H1 (cell line): ENCODE data around the gene STAT1. TPM values are rescaled to one million over a fixed set of nuclear protein-coding genes. Genes with fewer than 3 reads are reported as not detected.

Experiments used
- CTCF ChIA-PET: fragments of 300-600 bp; sonication (Branson Sonifier 250); formaldehyde crosslinking; loops from one replicate; lab custom pipeline; 2021; ENCODE audit not compliant: partially characterized antibody; lab: Charles Lee
- POLR2A ChIA-PET: fragments of 300-600 bp; sonication (Branson Sonifier 250); formaldehyde crosslinking; loops from one replicate; lab custom pipeline; 2021; ENCODE audit warnings: inconsistent platforms; ENCODE audit not compliant: partially characterized antibody; lab: Charles Lee
- DNase-seq, 2 experiments: peaks; one replicate each; pipeline versions ENCODE4 v3.0.0 to v3.0.0-alpha.2; 2010 to 2022; ENCODE audit warnings: low spot score in 2 of 2, low read depth in 1 of 2, mixed read lengths in 1 of 2
- FAIRE-seq: peaks from 2 replicates; lab custom pipeline; 2011; peaks lifted over from hg19 to GRCh38; lab: Jason Lieb, UNC
- H2AFZ ChIP-seq: 2 replicates; pipeline ENCODE4 v1.8.1; 2012; ENCODE audit warnings: low read length, inconsistent platforms
- H2AK5ac ChIP-seq: 2 replicates; pipeline ENCODE4 v1.6.1; 2013; ENCODE audit warnings: low read depth, low read length
- H2BK120ac ChIP-seq: replicated peaks from 2 replicates; pipeline ENCODE3; 2013; ENCODE audit warnings: low read depth, low read length, inconsistent platforms
- H2BK12ac ChIP-seq: 2 replicates; pipeline ENCODE4 v1.6.1; 2013; ENCODE audit warnings: low read depth, low read length
- H2BK15ac ChIP-seq: 2 replicates; pipeline ENCODE4 v1.6.1; 2013; ENCODE audit warnings: low read length
- H2BK20ac ChIP-seq: 2 replicates; pipeline ENCODE4 v1.6.1; 2013; ENCODE audit warnings: low read length
- H2BK5ac ChIP-seq: 2 replicates; pipeline ENCODE4 v1.6.1; 2013; ENCODE audit warnings: low read depth, low read length
- H3K14ac ChIP-seq: 2 replicates; pipeline ENCODE4 v1.6.1; 2013; ENCODE audit warnings: inconsistent platforms; ENCODE audit not compliant: insufficient read length
- H3K18ac ChIP-seq: 2 replicates; pipeline ENCODE4 v1.6.1; 2013; ENCODE audit warnings: low read length; ENCODE audit errors: extremely low read depth
- H3K23ac ChIP-seq: 2 replicates; pipeline ENCODE4 v1.6.1; 2013; ENCODE audit warnings: inconsistent platforms; ENCODE audit not compliant: insufficient read length
- H3K23me2 ChIP-seq: 2 replicates; pipeline ENCODE4 v1.6.1; 2013; ENCODE audit warnings: low read depth, low read length
- H3K27ac ChIP-seq: 2 replicates; pipeline ENCODE4 v1.6.1; 2011; ENCODE audit warnings: low read depth, low read length, inconsistent platforms
- H3K27me3 ChIP-seq, 4 experiments: replicated peaks in 1 of 4; 1 replicate in 1 of 4; 2 replicates in 3 of 4; pipeline versions ENCODE4 v1.6.1 to v1.8.1; 2011 to 2013; ENCODE audit warnings: low read length in 3 of 4, mild to moderate bottlenecking in 3 of 4, inconsistent platforms in 2 of 4, mixed read lengths in 2 of 4, moderate library complexity in 1 of 4; ENCODE audit not compliant: control insufficient read depth in 3 of 4, insufficient read depth in 3 of 4; ENCODE audit errors: extremely low read depth in 1 of 4
- H3K36me3 ChIP-seq, 4 experiments: 2 replicates each; pipeline versions ENCODE4 v1.6.1 to v1.8.1; 2011 to 2013; ENCODE audit warnings: mild to moderate bottlenecking in 4 of 4, low read length in 3 of 4, moderate library complexity in 2 of 4, control low read depth in 1 of 4, inconsistent platforms in 1 of 4; ENCODE audit not compliant: insufficient read depth in 4 of 4, control insufficient read depth in 2 of 4
- H3K4ac ChIP-seq: replicated peaks from 2 replicates; pipeline ENCODE3; 2013; ENCODE audit warnings: low read length, low read depth, mixed read lengths, inconsistent platforms; ENCODE audit not compliant: insufficient read length
- H3K4me1 ChIP-seq, 4 experiments: replicated peaks in 1 of 4; 1 replicate in 1 of 4; 2 replicates in 3 of 4; pipeline versions ENCODE4 v1.6.1 to v1.8.1; 2011 to 2013; ENCODE audit warnings: low read length in 3 of 4, inconsistent platforms in 2 of 4, mixed read lengths in 1 of 4; ENCODE audit not compliant: insufficient read depth in 4 of 4, control insufficient read depth in 3 of 4
- H3K4me2 ChIP-seq, 2 experiments: 2 replicates each; pipeline versions ENCODE4 v1.6.1 to v1.8.1; 2011 to 2013; ENCODE audit warnings: low read depth in 2 of 2, low read length in 2 of 2, control low read depth in 1 of 2, inconsistent platforms in 1 of 2, mild to moderate bottlenecking in 1 of 2; ENCODE audit not compliant: insufficient read depth in 1 of 2
- H3K4me3 ChIP-seq, 4 experiments: fragments of 200-600, 300-600 bp in 1 of 4; sonication (generic), shearing (Covaris generic), sonication (Bioruptor Twin) in 1 of 4; 2 replicates each; pipeline versions ENCODE4 v1.5.1 to v1.8.1; 2011 to 2016; ENCODE audit warnings: low read length in 4 of 4, low read depth in 3 of 4, control low read depth in 2 of 4, inconsistent platforms in 2 of 4, mild to moderate bottlenecking in 2 of 4, mixed read lengths in 1 of 4, moderate library complexity in 1 of 4; ENCODE audit not compliant: insufficient read depth in 2 of 4; ENCODE audit errors: extremely low read depth in 1 of 4
- H3K56ac ChIP-seq: replicated peaks from 2 replicates; pipeline ENCODE3; 2013; ENCODE audit warnings: low read depth, mild to moderate bottlenecking, mixed read lengths, low read length, inconsistent platforms; ENCODE audit not compliant: insufficient read length
- H3K79me1 ChIP-seq: 2 replicates; pipeline ENCODE4 v1.6.1; 2013; ENCODE audit warnings: low read depth, low read length, control low read depth
- H3K79me2 ChIP-seq, 2 experiments: 2 replicates each; pipeline versions ENCODE4 v1.6.1 to v1.8.1; 2012 to 2013; ENCODE audit warnings: low read length in 2 of 2, mild to moderate bottlenecking in 2 of 2, inconsistent platforms in 1 of 2; ENCODE audit not compliant: insufficient read depth in 2 of 2, control insufficient read depth in 1 of 2
- H3K9ac ChIP-seq, 4 experiments: replicated peaks in 1 of 4; 1 replicate in 1 of 4; 2 replicates in 3 of 4; pipeline versions ENCODE4 v1.6.1 to v1.8.1; 2011 to 2013; ENCODE audit warnings: low read depth in 3 of 4, low read length in 3 of 4, control low read depth in 2 of 4, mild to moderate bottlenecking in 2 of 4, moderate library complexity in 2 of 4, inconsistent platforms in 1 of 4; ENCODE audit errors: extremely low read depth in 1 of 4
- H3K9me3 ChIP-seq, 2 experiments: 2 replicates each; pipeline versions ENCODE4 v1.6.1 to v1.8.1; 2012 to 2013; ENCODE audit warnings: mild to moderate bottlenecking in 2 of 2, moderate library complexity in 2 of 2, control low read depth in 1 of 2, inconsistent platforms in 1 of 2, low read depth in 1 of 2, low read length in 1 of 2, mixed read lengths in 1 of 2; ENCODE audit not compliant: insufficient read depth in 2 of 2
- H4K20me1 ChIP-seq, 2 experiments: replicated peaks in 1 of 2; 2 replicates each; pipeline versions ENCODE3 to v1.8.1; 2011 to 2013; ENCODE audit warnings: inconsistent platforms in 2 of 2, low read length in 2 of 2, mild to moderate bottlenecking in 1 of 2; ENCODE audit not compliant: insufficient read depth in 2 of 2, control insufficient read depth in 1 of 2
- H4K5ac ChIP-seq: 2 replicates; pipeline ENCODE4 v1.6.1; 2013; ENCODE audit warnings: low read length, low read depth, mixed read lengths, inconsistent platforms; ENCODE audit not compliant: insufficient read length
- H4K8ac ChIP-seq: 2 replicates; pipeline ENCODE4 v1.8.0; 2013; ENCODE audit warnings: mild to moderate bottlenecking, moderate library complexity, low read length, inconsistent platforms; ENCODE audit not compliant: insufficient read depth; ENCODE audit errors: extremely low read depth
- H4K91ac ChIP-seq: replicated peaks from 2 replicates; pipeline ENCODE3; 2013; ENCODE audit warnings: low read length, mixed read lengths, inconsistent platforms; ENCODE audit not compliant: insufficient read length
- ATF3 ChIP-seq: IDR thresholded peaks from 2 replicates; pipeline ENCODE4 v1.6.1; 2011; ENCODE audit warnings: low read depth, mild to moderate bottlenecking, low read length; ENCODE audit not compliant: insufficient read depth
- BACH1 ChIP-seq: IDR thresholded peaks from 2 replicates; pipeline ENCODE4 v1.6.1; 2012; ENCODE audit warnings: low read length, improper control_type of control experiment
- CEBPB ChIP-seq: IDR thresholded peaks from 2 replicates; pipeline ENCODE4 v1.6.1; 2012; ENCODE audit warnings: low read depth, low read length
- CHD2 ChIP-seq: IDR thresholded peaks from 2 replicates; pipeline ENCODE4 v1.6.1; 2012; ENCODE audit warnings: low read length, improper control_type of control experiment
- CTCF ChIP-seq, 3 experiments: IDR thresholded peaks; 1 replicate in 2 of 3; 2 replicates in 1 of 3; pipeline versions ENCODE4 v1.5.1 to v1.6.1; 2011; ENCODE audit warnings: low read length in 3 of 3, mild to moderate bottlenecking in 3 of 3, inconsistent platforms in 2 of 3, low read depth in 1 of 3, moderate library complexity in 1 of 3; ENCODE audit not compliant: insufficient read depth in 1 of 3; ENCODE audit errors: control extremely low read depth in 1 of 3
- EGR1 ChIP-seq: IDR thresholded peaks from 2 replicates; pipeline ENCODE4 v1.6.1; 2011; ENCODE audit warnings: low read depth, low read length, borderline replicate concordance
- JUND ChIP-seq: IDR thresholded peaks from 2 replicates; pipeline ENCODE4 v1.6.1; 2011; ENCODE audit warnings: mild to moderate bottlenecking, improper control_type of control experiment, low read length
- KDM5A ChIP-seq: fragments of 200-600 bp; IDR thresholded peaks from 2 replicates; pipeline ENCODE4 v1.7.1; 2012; ENCODE audit warnings: mild to moderate bottlenecking, low read length, inconsistent platforms, mixed read lengths
- SIX5 ChIP-seq: IDR thresholded peaks from 2 replicates; pipeline ENCODE4 v1.6.1; 2011; ENCODE audit warnings: mild to moderate bottlenecking, low read depth, low read length
- SP2 ChIP-seq: IDR thresholded peaks from 2 replicates; pipeline ENCODE4 v1.6.1; 2012; ENCODE audit warnings: mild to moderate bottlenecking, low read length, inconsistent platforms
- SP4 ChIP-seq: IDR thresholded peaks from 2 replicates; pipeline ENCODE4 v1.6.1; 2012; ENCODE audit warnings: low read length, inconsistent platforms
- TEAD4 ChIP-seq: IDR thresholded peaks from 2 replicates; pipeline ENCODE4 v1.6.1; 2012; ENCODE audit warnings: low read depth, low read length, inconsistent platforms, mixed read lengths
- WGBS, 2 experiments: shearing (Covaris generic) in 1 of 2; methylation state at CpG; one replicate each; pipeline versions ENCODE4 v1.1.6 to v1.1.7; 2013 to 2015; ENCODE audit warnings: low lambda C conversion rate in 2 of 2, mixed read lengths in 2 of 2, inconsistent platforms in 1 of 2, low coverage in 1 of 2, missing lambda C conversion rate in 1 of 2; ENCODE audit not compliant: insufficient replicate concordance in 2 of 2, insufficient coverage in 1 of 2, insufficient read length in 1 of 2; ENCODE audit errors: extremely low coverage in 1 of 2, missing lambda C conversion rate in 1 of 2; 5-methylcytosine and 5-hydroxymethylcytosine counted together
- polyA plus RNA-seq, 7 experiments: library from polyadenylated mRNA; depleted of rRNA in 3 of 7; stranded (reverse) in 5 of 7; unstranded in 2 of 7; fragments of >200 nt in 5 of 7; fragments of 200-250 nt in 2 of 7; gene quantifications; 1 replicate in 5 of 7; 2 replicates in 1 of 7; 4 replicates in 1 of 7; pipeline versions ENCODE4 v1.2.1 to v1.2.3, GENCODE V29; 2011 to 2013; ENCODE audit warnings: missing spikeins in 2 of 7, mixed read lengths in 2 of 7
- total RNA-seq: library from RNA; stranded (reverse); fragmentation: NEBNext Ultra II Directional; extraction: Animal tissue kit (Norgen Biotek cat#: 25700); gene quantifications from 2 replicates; pipeline ENCODE4 v1.2.1, GENCODE V29; 2021
- TF ChIP-seq, protein P1 (sequence below): IDR thresholded peaks from 2 replicates; pipeline ENCODE4 v1.6.1; 2012; ENCODE audit warnings: inconsistent platforms

STAT1 gene
- total and polyA plus RNA-seq, 2 of the 8 experiments (the other 6 are each of a cell fraction or from before 2014, with no cell fraction given): 20.3 to 43.0 TPM

GRCh38 chr2:190968522-190968921 is 45.4 kb downstream of the STAT1 start:
- H4K8ac ChIP-seq: no peak overlapping the region
- no peak overlapping the region for H3K56ac ChIP-seq
- peaks cover 12 to 40% (median 33%) of the 10 kb centered on the region in 4 experiments for H3K36me3 ChIP-seq
- no peaks in the 10 kb centered on the region for H3K79me1 ChIP-seq
- H3K4ac ChIP-seq: no peak overlapping the region
- H3K4me3 ChIP-seq: no peak overlapping the region
- no peak overlapping the region for H2BK20ac ChIP-seq
- no peak overlapping the region for H4K91ac ChIP-seq
- CTCF ChIA-PET: interaction anchor here (0.8 to 1.5 kb wide), 4 partner anchors 25 to 188 kb away, joined by 3 to 4 read pairs (median 3); no protein-coding TSS in a partner anchor
- no peak for DNase-seq
- H2BK120ac ChIP-seq: no peak overlapping the region
- POLR2A ChIA-PET: interaction anchor here (1.1 to 1.2 kb wide), 2 partner anchors 8 to 10 kb away, joined by 3 read pairs; no protein-coding TSS in a partner anchor
- H3K9me3 ChIP-seq: no peaks in the 10 kb centered on the region
- no peak overlapping the region for H3K23ac ChIP-seq
- no peak overlapping the region for H2AFZ ChIP-seq
- no peak overlapping the region for H3K27ac ChIP-seq
- H3K4me1 ChIP-seq: no peaks in the 10 kb centered on the region
- H3K14ac ChIP-seq: no peak overlapping the region
- no peak overlapping the region for H2BK15ac ChIP-seq
- H3K4me2 ChIP-seq: no peak overlapping the region
- WGBS, 2 experiments: 96% methylated on average over 2 of the region's 2 CpGs; no CpG with 5 or more reads in 1 of the 2 experiments
- no peak overlapping the region for H2BK12ac ChIP-seq
- no peaks in the 10 kb centered on the region for H4K20me1 ChIP-seq
- no peak overlapping the region for H3K18ac ChIP-seq
- H3K9ac ChIP-seq: no peak overlapping the region
- no peak overlapping the region for H4K5ac ChIP-seq
- no peak overlapping the region for H2BK5ac ChIP-seq
- no peak overlapping the region for H2AK5ac ChIP-seq
- FAIRE-seq: no peak
- no peaks in the 10 kb centered on the region for H3K79me2 ChIP-seq
- H3K23me2 ChIP-seq: no peaks in the 10 kb centered on the region
- H3K27me3 ChIP-seq: no peaks in the 10 kb centered on the region
- TF ChIP-seq BACH1 (no peak), SIX5 (no peak), KDM5A (no peak), CHD2 (no peak), SP2 (no peak), EGR1 (no peak), JUND (no peak), CEBPB (no peak), SP4 (no peak), ATF3 (no peak), CTCF (IDR thresholded peaks at IDR 0.05; ENCODE audit: control extremely low read depth in 1 of 3, insufficient read depth in 1 of 3, low read depth in 1 of 3, low read length in 3 of 3) (no peak), TEAD4 (no peak)
- TF ChIP-seq, protein P1, sequence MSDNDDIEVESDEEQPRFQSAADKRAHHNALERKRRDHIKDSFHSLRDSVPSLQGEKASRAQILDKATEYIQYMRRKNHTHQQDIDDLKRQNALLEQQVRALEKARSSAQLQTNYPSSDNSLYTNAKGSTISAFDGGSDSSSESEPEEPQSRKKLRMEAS: no peak
